Lower leg skin (tissue), 4 donors: ENCODE data around the gene APBA1. TPM values are rescaled to one million over a fixed set of nuclear protein-coding genes. Genes with fewer than 3 reads are reported as not detected.

Experiments
- DNase-seq, 2 donors: peaks; one replicate each; pipeline ENCODE4 v3.0.0-alpha.2; 2019; ENCODE audit warnings: low spot score in 2 of 2
- H3K4me3 ChIP-seq: fragments of 200-600 bp; sonication (generic); 2 replicates; pipeline ENCODE4 v1.5.1; 2017; ENCODE audit warnings: mild to moderate bottlenecking, low read depth; ENCODE audit not compliant: poor library complexity, severe bottlenecking
- CTCF ChIP-seq, 3 donors: fragments of 450-650 bp; IDR thresholded peaks; one replicate each; pipeline ENCODE4 v1.5.1; 2016; ENCODE audit warnings: antibody characterized with exemption in 3 of 3, mild to moderate bottlenecking in 3 of 3, moderate library complexity in 2 of 3
- POLR2A ChIP-seq, 2 donors: fragments of 450-650 bp; IDR thresholded peaks; one replicate each; pipeline ENCODE4 v1.6.1; 2016 to 2017; ENCODE audit warnings: antibody characterized with exemption in 2 of 2, mild to moderate bottlenecking in 1 of 2, moderate library complexity in 1 of 2
- WGBS, 2 donors: methylation state at CpG; one replicate each; pipeline ENCODE4 v1.1.5; 2018; 5-methylcytosine and 5-hydroxymethylcytosine counted together
- intact Hi-C: fragments of 100-400 bp; cut with DNase I; formaldehyde crosslinking; loops from one replicate; pipeline ENCODE4 v1.15.0; 2023; ENCODE audit warnings: low total_unique reads
- total RNA-seq, 4 donors: library from RNA; depleted of rRNA; stranded (reverse); fragments of >200 nt; gene quantifications; one replicate each; pipeline ENCODE4 v1.1.0, GENCODE V29; 2016

APBA1 gene
- total RNA-seq, 4 donors from 2014 or later, result 4.9 to 12.7 (median 8.7) TPM

- DNase-seq, result no peak
- TF ChIP-seq POLR2A (IDR thresholded peaks at IDR 0.05), result no peak
- no peak for TF ChIP-seq CTCF (IDR thresholded peaks at IDR 0.05)
- WGBS, 2 donors, result 79% methylated on average over 2 of the region's 2 CpGs
- intact Hi-C loops, result no loop called here
- H3K4me3 ChIP-seq, result no peak overlapping the region
Observed at GRCh38 chr9:69377981-69378380, 294.2 kb downstream of the APBA1 start.

Other genes with a start within 250 kb of the APBA1 start
- 10 to 100 TPM; 27.8 to 52.3 (median 47.8) TPM for gene PTAR1, start 87.6 kb upstream of the APBA1 start, total RNA-seq
- not detected for gene CFAP95, start 148.4 kb upstream of the APBA1 start, total RNA-seq